Thoracic aorta endothelial cell (primary cell): Measurements from ENCODE around the gene TIGAR. TPM values are rescaled to one million over a fixed set of nuclear protein-coding genes. Genes with fewer than 3 reads are reported as not detected.

Experiments used
- total RNA-seq: library from RNA; depleted of rRNA; stranded (reverse); fragments of >200 nt; gene quantifications from 2 replicates; pipeline ENCODE4 v1.2.3, GENCODE V29; 2012

Gene TIGAR, protein sequence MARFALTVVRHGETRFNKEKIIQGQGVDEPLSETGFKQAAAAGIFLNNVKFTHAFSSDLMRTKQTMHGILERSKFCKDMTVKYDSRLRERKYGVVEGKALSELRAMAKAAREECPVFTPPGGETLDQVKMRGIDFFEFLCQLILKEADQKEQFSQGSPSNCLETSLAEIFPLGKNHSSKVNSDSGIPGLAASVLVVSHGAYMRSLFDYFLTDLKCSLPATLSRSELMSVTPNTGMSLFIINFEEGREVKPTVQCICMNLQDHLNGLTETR
- total RNA-seq: 30.5 and 37.4 TPM in 2 replicates

DNA sequence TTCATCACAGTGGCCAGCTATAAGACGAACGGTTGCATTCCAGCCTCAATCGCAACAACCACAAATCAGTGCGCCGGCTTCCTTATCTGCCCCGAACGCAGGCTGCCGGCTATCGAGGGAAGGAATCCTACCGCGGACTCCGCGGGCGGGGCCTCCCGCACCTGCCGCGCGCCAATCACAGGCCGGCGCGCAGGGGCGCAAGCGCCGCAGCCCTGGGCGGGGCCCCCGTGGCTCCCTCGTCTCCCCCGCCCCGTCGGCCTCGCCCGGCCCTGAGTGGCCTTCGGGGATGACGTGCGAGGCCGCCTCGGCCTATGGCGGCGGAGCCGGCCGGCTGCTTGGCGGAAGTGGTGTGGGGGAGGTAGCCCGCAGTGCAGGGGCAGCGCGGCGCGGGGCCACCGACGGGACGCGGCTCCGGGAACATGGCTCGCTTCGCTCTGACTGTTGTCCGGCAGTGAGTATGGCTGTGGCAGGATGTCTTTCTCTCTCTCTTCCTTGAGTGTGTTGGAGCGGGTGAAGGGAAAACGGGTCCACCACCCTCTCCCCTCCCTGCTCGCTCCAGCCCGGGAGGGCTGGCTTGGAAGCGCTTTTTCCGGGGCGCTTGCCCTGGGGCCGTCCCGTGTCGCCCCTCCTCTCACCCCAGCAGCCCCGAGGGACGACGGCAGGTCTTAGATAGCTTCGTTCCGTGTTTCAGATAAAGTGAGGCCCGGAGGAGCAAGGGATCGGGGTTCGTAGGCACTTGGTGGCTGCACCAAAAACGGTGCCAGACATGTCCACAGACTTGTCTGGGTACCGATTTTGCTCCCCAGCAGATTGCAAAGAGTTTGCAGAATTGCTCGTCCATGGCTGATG is at the start of gene TIGAR:
TIGAR (plus strand) TSS at position 361 of the 849 bp plus-strand sequence; CDS start at position 420, 59 bp downstream.

DNA sequence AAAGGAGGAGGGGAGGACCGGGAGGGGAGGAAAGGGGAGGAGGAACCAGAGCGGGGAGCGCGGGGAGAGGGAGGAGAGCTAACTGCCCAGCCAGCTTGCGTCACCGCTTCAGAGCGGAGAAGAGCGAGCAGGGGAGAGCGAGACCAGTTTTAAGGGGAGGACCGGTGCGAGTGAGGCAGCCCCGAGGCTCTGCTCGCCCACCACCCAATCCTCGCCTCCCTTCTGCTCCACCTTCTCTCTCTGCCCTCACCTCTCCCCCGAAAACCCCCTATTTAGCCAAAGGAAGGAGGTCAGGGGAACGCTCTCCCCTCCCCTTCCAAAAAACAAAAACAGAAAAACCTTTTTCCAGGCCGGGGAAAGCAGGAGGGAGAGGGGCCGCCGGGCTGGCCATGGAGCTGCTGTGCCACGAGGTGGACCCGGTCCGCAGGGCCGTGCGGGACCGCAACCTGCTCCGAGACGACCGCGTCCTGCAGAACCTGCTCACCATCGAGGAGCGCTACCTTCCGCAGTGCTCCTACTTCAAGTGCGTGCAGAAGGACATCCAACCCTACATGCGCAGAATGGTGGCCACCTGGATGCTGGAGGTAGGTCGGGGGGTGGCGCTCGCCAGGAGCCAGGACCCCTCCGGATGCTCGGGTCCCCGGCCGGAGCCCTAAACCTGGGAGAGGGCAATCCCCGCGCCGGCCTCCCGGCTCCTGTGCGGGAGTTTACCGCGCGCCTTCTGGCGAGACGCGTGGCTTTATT is 47.2 kb upstream of the TIGAR start, which contains the start of gene CCND2:
CCND2 (plus strand) TSS at position 111 of the 744 bp plus-strand sequence; CDS start at position 390, 279 bp downstream.

DNA sequence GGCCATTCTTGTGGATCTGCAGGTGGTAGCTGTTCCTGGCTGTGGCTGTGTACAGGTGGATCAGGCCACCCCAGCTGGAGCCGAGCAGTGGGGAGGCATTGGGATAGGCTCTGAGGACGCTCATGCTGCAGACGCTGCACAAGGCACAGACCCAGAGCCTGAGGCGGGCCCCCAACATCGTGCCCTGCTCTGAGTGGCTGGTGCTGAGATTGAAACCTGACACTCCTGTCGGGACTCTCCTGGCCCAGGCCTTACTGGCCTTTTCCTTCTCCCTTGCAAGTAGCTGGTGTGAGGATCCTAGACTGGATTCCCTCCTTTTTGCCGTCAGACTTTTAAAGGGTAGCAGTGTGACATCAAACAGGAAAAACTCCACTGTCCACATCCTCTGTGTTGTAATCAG is 58.4 kb downstream of the TIGAR start, which contains the start of gene FGF23:
FGF23 (minus strand) TSS at position 308 of the 400 bp plus-strand sequence; CDS start at position 178, 130 bp downstream.

Other genes with a start within 250 kb of the TIGAR start
- 13.6 and 80.8 TPM in 2 replicates for gene CCND2, start 47.5 kb upstream of the TIGAR start, total RNA-seq
- gene FGF23, start 58.5 kb downstream of the TIGAR start, total RNA-seq: not detected in 2 replicates
- gene FGF6, start 124.6 kb downstream of the TIGAR start, total RNA-seq: not detected in 2 replicates
- gene RAD51AP1, start 217.7 kb downstream of the TIGAR start, total RNA-seq: 44.9 and 58.7 TPM in 2 replicates
- gene DYRK4, start 241.0 kb downstream of the TIGAR start, total RNA-seq: 38.8 and 48.5 TPM in 2 replicates